Renal cortex interstitium (tissue), 11 donors: ENCODE results near the gene RPP30. TPM values are rescaled to one million over a fixed set of nuclear protein-coding genes. Genes with fewer than 3 reads are reported as not detected.
"Not testable (repeated sequence)": the region's sequence is repeated elsewhere in the genome, so short reads cannot be mapped to it uniquely, and the experiment has no call there.

Experiments
- DNase-seq, 11 donors: peaks; one replicate each; pipeline ENCODE4 v3.0.0-alpha.2; 2013; ENCODE audit warnings: low read depth in 9 of 11, low spot score in 4 of 11; ENCODE audit errors: extremely low read depth in 1 of 11
- polyA plus RNA-seq, 3 donors: library from polyadenylated mRNA; unstranded; fragments of 120-200 nt; gene quantifications; one replicate each; pipeline ENCODE4 v1.2.1, GENCODE V29; 2013; ENCODE audit not compliant: insufficient read length in 3 of 3

Gene RPP30
- polyA plus RNA-seq, 3 donors, result 50.6 to 66.2 (median 53.2) TPM

GRCh38 chr10:90927293-90927692 lies 55.5 kb downstream of the RPP30 start:
- no peak for DNase-seq

DNA sequence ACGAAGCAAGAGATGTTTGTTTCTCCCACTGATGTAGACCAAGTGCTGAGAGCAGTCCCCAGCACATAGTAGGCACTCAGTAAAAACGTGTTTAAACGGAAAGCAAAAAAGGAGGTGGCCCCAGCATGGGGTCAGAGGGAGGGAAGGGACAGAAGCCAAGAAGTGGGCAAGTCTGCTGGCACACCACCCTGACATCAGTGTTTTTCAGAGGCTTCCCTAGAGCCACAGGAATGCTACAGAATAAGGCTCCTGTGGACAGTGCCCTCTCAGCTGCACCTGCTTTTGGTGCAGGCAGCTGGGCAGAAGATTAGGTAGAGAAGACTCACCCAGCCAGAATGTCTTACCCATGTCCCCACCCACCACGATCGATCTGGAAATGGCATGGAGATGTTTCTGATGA lies 57.4 kb downstream of the RPP30 start:
- no peak for DNase-seq

DNA sequence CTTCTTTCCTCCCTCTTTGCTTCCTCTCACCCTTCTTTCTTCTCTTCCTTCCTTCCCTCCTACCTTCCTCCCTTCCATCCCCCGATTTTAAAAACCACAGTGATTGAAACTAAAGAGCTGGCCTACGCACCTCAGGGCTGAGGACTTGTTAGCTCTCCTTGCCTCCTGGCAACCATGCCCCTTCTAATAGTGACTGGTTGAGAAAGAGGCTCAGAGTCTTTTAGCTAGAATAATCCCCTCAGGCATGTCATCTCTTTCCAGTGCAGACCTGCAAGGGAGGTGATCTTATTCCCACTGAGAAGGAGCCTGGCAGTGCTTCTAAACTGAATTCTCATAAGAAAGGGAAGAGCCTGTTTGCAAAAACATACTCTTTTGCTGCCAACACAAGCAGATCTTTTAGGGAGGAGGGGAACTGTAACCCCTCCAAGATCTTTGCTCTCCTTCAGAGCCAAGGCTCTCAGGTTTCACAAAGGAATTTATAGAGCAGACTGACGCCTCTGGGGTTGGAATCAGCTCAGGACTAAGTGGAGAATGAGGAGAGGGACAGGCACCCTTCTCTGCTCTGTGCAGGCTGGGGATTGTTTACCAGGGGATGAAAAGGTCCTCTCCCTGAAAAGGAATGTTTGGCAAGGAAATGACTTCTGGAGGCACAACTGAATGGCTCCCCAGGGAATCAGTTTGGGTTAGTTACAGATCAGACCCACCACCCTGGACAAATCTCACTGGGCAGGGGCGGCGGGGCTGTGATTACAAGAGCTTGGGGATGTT lies 58.5 kb downstream of the RPP30 start:
- DNase-seq, result peak in 7 of 11 donors; percentile 22 to 62 (median 47)

DNA sequence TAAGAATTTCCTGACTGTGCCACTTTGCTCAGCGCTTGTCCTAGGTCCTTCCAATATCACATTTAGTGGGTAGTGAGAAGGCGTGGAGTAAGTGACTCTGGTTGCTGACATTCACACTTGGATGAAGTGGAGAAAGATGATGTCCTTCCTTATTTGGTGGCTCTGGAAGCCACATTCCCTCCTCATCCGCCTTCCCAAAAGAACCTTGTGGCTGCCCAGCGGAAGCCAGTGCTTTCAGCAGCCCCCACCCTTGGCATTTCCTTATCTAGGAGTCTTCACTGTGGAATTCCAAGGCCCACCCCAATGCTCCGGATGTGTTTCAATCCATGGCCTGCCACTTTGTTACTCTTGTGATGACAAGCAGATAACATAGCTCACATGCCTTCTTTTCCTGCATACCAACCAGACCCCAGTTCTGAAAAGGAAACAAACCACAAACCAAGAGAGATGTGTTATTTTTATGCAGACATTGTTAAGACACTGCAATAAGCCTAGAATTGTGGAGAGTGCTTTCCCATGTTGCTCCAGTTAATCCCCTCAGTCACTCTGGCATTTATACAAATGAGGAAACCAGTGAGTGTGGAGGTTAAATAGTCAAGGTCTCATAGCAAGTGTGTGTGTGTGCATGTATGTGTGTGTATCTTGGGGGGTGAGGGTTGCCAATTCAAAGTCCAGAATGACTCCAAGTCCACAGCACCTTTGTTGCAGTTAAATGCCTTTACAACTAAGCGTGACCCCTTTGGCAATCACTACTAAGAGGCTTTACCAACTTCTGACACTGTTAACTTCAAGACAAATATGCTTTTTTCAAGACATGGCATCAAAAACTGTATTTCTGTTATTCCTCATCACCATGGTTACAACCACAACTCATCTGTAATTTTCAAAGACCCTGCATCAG lies 59.4 kb downstream of the RPP30 start:
- peak in 6 of 11 donors; percentile 10 to 46 (median 32) for DNase-seq

DNA sequence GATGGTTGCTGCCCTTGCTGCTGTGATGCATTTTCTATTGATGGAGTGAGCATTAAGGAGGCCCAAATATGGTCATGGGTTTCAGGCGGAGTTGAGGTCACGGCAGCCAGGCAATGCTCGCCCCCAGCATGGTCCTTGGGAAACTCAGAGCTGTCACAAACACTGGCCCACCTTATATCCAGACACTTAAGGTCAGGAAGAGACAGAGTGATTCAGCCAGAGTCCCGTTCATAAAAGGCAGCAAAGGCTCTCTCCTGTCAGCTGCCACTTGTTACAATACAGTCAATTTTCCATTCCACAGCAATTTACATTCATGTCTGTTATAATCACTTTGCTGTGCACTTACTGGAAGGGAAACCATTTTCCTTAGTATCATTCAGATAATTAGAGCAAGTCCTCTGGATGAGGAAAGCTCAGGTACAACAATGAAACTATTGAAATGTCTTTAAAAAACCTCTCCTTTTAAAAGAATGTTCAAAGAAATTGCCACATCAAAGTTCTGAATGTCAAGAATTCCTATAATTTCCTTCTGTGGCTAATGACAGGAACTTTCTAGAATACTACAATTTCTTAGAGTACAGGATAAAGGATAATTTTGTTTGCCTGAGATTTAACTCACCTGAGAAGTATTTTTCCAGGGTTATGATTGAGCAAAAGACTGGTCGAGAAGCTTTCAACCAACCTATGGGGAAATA lies 64.0 kb downstream of the RPP30 start:
- DNase-seq, result no peak

DNA sequence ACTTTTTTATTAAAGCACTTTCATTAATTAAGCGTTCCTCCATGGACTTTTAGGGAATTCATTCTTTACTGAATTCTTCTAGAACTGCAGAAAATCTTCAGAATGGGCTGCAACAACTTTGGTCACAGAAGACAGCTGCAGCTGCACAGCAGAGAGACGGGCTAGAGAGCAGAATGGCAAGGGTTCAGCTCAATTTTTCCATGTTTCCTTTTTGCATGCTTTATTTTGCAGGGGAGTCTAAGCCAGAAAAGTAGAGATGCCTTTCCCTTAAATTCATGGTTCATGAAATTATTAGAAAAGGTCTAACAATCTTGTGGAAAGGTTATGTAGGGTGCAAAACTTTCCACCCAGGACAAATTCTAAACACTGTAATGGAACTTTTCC lies 64.5 kb downstream of the RPP30 start:
- no peak for DNase-seq

DNA sequence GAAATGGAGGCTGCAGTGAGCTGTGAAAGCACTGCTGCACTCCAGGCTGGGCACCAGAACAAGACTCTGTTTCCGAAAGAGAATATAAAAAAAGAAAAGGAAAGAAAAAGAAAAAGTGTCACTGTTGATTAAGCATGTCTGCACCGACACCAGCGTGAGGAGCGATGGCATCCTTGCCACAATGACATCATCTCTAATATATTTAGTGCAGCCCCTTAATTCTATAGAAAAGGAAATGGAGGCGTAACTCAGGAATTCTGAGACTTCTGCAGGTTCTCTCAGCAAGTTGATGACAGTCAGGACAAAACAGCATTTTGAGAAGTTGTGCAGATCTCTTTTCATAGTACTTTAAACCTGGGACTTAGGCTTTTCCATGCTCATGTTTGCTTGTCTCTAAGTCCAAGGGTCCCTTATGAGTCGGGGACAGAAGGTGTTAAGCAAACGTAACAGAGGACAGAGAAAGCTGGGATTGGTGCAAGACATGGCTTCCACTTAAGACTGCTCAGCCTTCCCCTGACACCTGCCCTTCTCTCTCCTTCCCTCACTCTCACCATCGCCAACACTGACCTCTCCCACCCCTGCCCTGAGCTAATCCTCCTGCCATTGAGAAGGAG lies 66.0 kb downstream of the RPP30 start:
- no peak for DNase-seq

DNA sequence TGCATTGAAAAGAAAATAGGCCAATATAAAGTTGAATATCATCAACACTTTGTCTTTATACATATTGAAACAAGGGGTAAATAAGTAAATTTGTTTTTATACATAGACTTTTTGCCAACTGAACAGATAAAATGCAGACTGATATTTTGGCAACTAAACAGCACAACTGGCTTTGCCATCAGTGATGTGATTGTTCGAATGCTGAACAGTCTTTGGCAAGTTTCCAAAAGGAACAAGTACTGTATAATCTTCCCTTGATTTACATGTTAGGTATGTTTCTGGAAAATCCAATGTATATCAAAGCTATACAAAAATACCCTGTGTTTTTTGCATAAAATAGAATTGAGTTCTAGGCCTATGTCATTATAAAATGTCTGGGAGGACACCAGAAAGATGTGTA lies 67.3 kb downstream of the RPP30 start:
- DNase-seq, result no peak

- no peak for DNase-seq
These were observed 67.9 kb downstream of the RPP30 start for GRCh38 chr10:90939648-90940047.

DNA sequence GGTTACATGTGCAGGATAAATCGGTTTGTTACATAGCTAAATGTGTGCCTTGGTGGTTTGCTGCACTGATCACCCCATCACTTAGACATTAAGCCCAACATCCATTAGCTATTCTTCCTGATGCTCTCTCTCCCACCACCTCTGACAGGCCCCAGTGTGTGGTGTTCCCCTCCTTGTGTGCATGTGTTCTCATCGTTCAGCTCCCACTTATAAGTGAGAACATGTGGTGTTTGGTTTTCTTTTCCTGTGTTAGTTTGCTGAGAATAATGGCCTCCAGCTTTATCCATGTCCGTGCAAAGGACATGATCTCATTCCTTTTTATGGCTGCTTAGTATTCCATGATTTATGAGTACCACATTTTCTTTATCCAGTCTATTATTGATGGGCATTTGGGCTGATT lies 71.2 kb downstream of the RPP30 start:
- DNase-seq, result not testable (repeated sequence)

GRCh38 chr10:90944749-90945148 lies 73.0 kb downstream of the RPP30 start:
- DNase-seq, result no peak

DNA sequence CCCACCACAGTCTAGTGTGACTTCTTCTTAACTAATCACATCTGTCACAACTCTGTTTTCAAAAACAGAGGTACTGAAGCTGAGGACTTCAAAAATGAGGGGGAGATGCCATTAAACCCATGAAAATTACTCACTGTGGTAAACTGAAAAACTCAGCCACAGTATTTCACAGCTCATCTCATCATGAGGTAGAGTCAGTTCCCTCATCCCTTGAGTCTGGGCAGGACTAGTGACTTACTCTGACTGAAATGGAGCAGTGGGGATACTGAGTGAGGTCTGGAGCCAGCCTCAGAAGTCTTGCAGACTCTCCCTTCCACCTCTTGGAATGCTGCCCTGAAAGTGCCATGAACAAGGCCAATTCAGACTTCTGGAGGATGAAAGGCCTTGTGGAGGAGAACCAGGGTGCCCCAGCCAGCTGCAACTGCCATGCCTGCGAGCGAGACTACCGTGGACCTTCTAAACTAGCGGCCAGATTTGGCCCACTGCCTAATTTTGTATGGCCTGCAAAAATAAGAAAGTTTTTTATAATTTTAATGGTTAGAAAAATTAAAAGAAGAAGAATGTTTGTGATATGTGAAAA lies 73.8 kb downstream of the RPP30 start:
- no peak for DNase-seq

DNA sequence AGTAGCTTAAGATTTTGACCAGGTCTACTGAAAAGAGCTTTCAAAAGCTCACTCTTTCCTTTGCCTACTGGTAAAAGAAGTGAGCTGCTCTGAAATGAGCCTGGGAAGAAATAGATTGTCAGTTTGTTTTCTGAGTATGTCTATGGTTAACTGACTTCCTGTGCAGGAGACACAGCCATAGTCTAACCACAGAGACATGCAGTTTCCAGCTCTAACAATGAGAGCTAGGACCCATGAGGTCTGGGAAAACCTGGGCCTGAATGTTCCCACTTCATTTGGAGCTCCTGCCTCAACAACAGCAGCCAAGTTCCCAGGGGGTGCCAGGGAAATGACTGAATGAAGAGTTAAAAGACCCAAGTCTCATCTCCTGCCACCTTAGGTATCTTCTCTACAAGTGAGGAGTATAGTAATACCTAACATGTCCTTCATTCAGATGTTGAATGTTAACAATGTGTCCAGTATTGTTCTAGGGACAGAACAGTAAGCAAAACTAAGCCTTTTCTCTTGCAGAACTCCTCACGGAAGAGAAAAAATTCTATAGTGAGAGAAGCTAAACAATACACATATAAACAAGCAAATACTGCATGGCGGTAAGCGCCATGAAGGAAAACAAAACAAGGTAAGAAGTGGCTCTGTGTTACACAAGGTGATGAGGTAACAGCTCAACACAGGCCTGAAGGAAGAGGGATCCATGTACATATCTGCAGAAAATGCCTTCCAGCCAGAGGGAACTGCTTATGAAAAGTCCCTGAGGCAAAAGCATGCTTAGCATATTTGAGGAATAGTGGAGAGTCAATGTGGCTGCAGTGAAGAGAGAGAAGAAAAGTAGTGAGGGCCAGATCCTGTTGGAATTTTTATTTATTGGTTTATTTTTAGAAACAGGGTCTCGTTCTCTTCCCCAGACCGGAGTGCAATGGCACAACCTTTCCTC lies 75.5 kb downstream of the RPP30 start:
- no peak for DNase-seq

Other genes with a start within 250 kb of the RPP30 start
- under 1 TPM; 0.50 to 0.88 (median 0.70) TPM for gene HTR7, start 13.9 kb upstream of the RPP30 start, polyA plus RNA-seq
- 1 to 10 TPM in 1 of 3 donors, under 1 TPM in 2; 0.82 to 1.4 (median 0.89) TPM for gene ANKRD1, start 49.1 kb downstream of the RPP30 start, polyA plus RNA-seq